Lung (tissue), 12 donors: ENCODE measurements around the gene SEC61G. TPM values are rescaled to one million over a fixed set of nuclear protein-coding genes. Genes with fewer than 3 reads are reported as not detected.

ENCODE experiments used
- ATAC-seq: fragments of 200-7000 bp; cut with Tn5 transposase; one replicate; pipeline ENCODE4 v1.9.1; 2020; ENCODE audit warnings: moderate number of reproducible peaks; ENCODE audit not compliant: insufficient read depth, low FRiP score
- DNase-seq, 3 donors: peaks; one replicate each; pipeline ENCODE4 v3.0.0-alpha.2; 2013 to 2017
- H3K27ac ChIP-seq, 2 donors: one replicate each; pipeline ENCODE4 v1.5.1; 2013; ENCODE audit warnings: mild to moderate bottlenecking in 2 of 2, moderate library complexity in 2 of 2, control low read depth in 1 of 2, inconsistent platforms in 1 of 2, low read depth in 1 of 2, low read length in 1 of 2
- H3K27me3 ChIP-seq, 3 donors: one replicate each; pipeline ENCODE4 v1.5.1; 2013; ENCODE audit warnings: low read length in 2 of 3; ENCODE audit not compliant: control insufficient read depth in 3 of 3, insufficient read depth in 3 of 3
- H3K36me3 ChIP-seq, 4 donors: one replicate each; pipeline ENCODE4 v1.5.1; 2013; ENCODE audit warnings: low read length in 4 of 4, mild to moderate bottlenecking in 1 of 4, moderate library complexity in 1 of 4; ENCODE audit not compliant: control insufficient read depth in 4 of 4, insufficient read depth in 4 of 4
- H3K4me1 ChIP-seq, 5 donors: one replicate each; pipeline ENCODE4 v1.5.1; 2013; ENCODE audit warnings: low read length in 5 of 5, mild to moderate bottlenecking in 2 of 5, moderate library complexity in 1 of 5; ENCODE audit not compliant: control insufficient read depth in 5 of 5, insufficient read depth in 5 of 5
- H3K4me3 ChIP-seq: one replicate; pipeline ENCODE4 v1.5.1; 2013; ENCODE audit warnings: mild to moderate bottlenecking, control low read depth, moderate library complexity
- H3K9ac ChIP-seq, 2 donors: one replicate each; pipeline ENCODE4 v1.5.1; 2013; ENCODE audit warnings: low read length in 2 of 2, control low read depth in 1 of 2; ENCODE audit not compliant: insufficient read depth in 1 of 2
- H3K9me3 ChIP-seq, 4 donors: one replicate each; pipeline ENCODE4 v1.5.1; 2013; ENCODE audit warnings: low read length in 3 of 4, mild to moderate bottlenecking in 1 of 4, moderate library complexity in 1 of 4; ENCODE audit not compliant: control insufficient read depth in 4 of 4, insufficient read depth in 3 of 4
- WGBS, 2 donors: extraction: QIAGEN DNeasy Blood & Tissue Kit; methylation state at CpG; one replicate each; pipeline ENCODE4 v1.1.7; 2013; 5-methylcytosine and 5-hydroxymethylcytosine counted together
- polyA plus RNA-seq, 2 donors: library from polyadenylated mRNA; stranded (reverse); fragments of 200-250 nt; gene quantifications; one replicate each; pipeline ENCODE4 v1.2.1, GENCODE V29; 2013
- total RNA-seq, 2 donors: library from RNA; depleted of rRNA in 1 of 2; stranded (reverse); fragments of >200 nt in 1 of 2; gene quantifications; one replicate each; pipeline ENCODE4 v1.2.1, GENCODE V29; 2014 to 2021
- TF ChIP-seq, protein P1 (sequence below): IDR thresholded peaks from 2 replicates; pipeline ENCODE4 v1.5.1; 2012; ENCODE audit warnings: mild to moderate bottlenecking; ENCODE audit errors: control extremely low read depth, extremely low read depth
- donor health status: control.
- donor health status: control.
- donor health status: Bipolar disorder and iron deficiency.
- donor health status: healthy.
- donor health status: DM: yes; HTN: yes; CAD: no.

The SEC61G gene
- total and polyA plus RNA-seq, 4 donors: 71.9 to 452 (median 230) TPM

DNA sequence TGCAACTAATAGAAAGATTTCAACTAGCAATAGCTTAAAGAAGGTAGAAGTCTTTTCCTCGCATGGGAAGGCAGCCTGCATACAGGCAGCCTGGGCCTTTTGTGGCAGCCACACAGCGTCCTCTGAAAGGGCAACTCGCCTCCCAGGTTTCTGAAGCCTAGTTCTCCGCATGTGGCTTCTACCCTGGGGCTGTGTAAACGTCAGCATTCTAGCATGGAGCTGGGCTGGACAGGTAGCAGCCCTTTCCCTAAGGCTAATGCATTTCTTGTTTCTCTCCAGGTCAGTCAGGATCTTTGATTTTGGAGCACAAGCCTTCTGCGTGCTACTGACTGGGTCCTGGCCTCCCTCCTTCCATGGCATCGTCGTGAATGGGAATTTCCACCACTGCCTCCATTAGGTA lies 23.8 kb upstream of the SEC61G start:
- no peak for ATAC-seq
- no peak overlapping the region for H3K9ac ChIP-seq
- no peaks in the 10 kb centered on the region for H3K36me3 ChIP-seq
- H3K27me3 ChIP-seq: no peaks in the 10 kb centered on the region
- H3K9me3 ChIP-seq: no peaks in the 10 kb centered on the region
- TF ChIP-seq, protein P1, sequence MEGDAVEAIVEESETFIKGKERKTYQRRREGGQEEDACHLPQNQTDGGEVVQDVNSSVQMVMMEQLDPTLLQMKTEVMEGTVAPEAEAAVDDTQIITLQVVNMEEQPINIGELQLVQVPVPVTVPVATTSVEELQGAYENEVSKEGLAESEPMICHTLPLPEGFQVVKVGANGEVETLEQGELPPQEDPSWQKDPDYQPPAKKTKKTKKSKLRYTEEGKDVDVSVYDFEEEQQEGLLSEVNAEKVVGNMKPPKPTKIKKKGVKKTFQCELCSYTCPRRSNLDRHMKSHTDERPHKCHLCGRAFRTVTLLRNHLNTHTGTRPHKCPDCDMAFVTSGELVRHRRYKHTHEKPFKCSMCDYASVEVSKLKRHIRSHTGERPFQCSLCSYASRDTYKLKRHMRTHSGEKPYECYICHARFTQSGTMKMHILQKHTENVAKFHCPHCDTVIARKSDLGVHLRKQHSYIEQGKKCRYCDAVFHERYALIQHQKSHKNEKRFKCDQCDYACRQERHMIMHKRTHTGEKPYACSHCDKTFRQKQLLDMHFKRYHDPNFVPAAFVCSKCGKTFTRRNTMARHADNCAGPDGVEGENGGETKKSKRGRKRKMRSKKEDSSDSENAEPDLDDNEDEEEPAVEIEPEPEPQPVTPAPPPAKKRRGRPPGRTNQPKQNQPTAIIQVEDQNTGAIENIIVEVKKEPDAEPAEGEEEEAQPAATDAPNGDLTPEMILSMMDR: no peak
- H3K4me3 ChIP-seq: no peak overlapping the region
- H3K27ac ChIP-seq: no peak overlapping the region
- 88 to 89% methylated on average over 8 of the region's 8 CpGs for WGBS, 2 donors
- DNase-seq: no peak
- H3K4me1 ChIP-seq: no peaks in the 10 kb centered on the region

DNA sequence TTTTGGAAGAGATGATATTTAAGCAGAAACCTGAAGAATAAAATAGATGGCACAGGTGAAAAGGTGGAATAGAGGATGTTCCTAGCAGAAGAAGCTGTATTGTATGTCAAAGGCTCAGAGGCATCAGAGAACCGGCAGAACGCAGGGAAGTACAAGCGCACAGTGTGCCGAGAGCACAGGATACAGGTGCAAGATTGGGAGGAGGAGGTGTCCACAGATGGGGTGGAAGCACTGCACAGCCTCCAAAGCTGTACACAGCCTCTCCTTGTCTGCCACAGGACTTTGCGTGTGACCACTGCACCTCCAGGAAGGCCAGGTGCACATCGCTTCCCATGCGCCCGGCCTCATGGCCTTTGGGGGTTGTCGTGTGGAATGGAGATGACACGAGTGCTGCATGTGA lies 23.3 kb upstream of the SEC61G start:
- Histone ChIP-seq H3K4me1 (no peaks in the 10 kb centered on the region), H3K4me3 (no peak overlapping the region)

DNA sequence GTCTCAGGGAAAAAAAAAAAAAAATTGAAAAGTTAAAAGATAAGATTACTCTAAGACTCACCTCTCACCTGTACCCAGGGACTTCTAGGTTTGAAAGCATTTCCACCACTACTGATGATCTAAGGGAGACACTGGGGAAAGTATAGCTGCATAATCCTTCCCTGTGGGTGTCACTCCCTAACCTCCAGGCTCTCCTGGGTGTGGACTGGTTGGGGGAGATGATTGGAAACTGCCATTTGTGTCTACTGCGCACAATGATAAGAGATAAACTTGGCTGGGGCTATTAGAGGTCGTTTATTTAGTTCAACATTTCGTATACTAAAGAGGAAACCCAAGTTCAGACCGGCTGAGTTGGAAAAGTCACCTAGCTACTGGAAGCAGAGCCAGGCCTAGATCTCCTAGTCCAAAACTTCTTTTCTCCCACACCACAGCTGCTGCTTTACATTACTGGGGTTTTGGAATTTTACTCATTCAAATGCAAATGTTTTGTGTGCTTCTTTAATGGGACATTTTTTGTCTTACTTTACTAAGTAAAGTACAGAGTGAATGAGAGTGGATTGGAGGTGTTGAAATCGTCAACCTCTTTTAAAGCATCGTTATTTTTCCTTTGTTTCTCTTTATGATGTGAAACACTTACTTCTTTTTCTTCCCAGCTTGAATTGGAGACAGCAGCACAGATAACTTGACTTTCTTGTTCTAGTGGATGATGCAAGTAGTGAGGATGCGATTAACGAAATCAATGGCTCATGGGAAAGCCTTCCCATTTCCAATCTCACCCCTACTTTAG lies 22.3 kb upstream of the SEC61G start:
- H3K9me3 ChIP-seq: no peaks in the 10 kb centered on the region
- WGBS, 2 donors: 60 to 71% methylated on average over 8 of the region's 8 CpGs
- no peaks in the 10 kb centered on the region for H3K27me3 ChIP-seq
- H3K27ac ChIP-seq: no peak overlapping the region
- DNase-seq (no peak), ATAC-seq (no peak)
- H3K36me3 ChIP-seq: no peaks in the 10 kb centered on the region
- no peak overlapping the region for H3K4me3 ChIP-seq
- TF ChIP-seq, protein P1: no peak
- no peak overlapping the region for H3K9ac ChIP-seq
- H3K4me1 ChIP-seq: no peaks in the 10 kb centered on the region

More for the DNA sequence above, 23.3 kb upstream of the SEC61G start:
- no peak overlapping the region for H3K27ac ChIP-seq
- H3K27me3 ChIP-seq: no peaks in the 10 kb centered on the region
- no peaks in the 10 kb centered on the region for H3K9me3 ChIP-seq
- TF ChIP-seq, protein P1: no peak
- no peak overlapping the region for H3K9ac ChIP-seq
- 88 to 94% methylated on average over 10 of the region's 10 CpGs for WGBS, 2 donors
- DNase-seq (no peak), ATAC-seq (no peak)
- H3K36me3 ChIP-seq: no peaks in the 10 kb centered on the region
